ENCODE results near the gene GKN2. TPM values are rescaled to one million over a fixed set of nuclear protein-coding genes. Genes with fewer than 3 reads are reported as not detected.

GKN2 gene
- total and polyA plus RNA-seq, 9 of the 15 experiments (the other 6 are each of a cell fraction or from before 2014, with no cell fraction given): not detected

DNA sequence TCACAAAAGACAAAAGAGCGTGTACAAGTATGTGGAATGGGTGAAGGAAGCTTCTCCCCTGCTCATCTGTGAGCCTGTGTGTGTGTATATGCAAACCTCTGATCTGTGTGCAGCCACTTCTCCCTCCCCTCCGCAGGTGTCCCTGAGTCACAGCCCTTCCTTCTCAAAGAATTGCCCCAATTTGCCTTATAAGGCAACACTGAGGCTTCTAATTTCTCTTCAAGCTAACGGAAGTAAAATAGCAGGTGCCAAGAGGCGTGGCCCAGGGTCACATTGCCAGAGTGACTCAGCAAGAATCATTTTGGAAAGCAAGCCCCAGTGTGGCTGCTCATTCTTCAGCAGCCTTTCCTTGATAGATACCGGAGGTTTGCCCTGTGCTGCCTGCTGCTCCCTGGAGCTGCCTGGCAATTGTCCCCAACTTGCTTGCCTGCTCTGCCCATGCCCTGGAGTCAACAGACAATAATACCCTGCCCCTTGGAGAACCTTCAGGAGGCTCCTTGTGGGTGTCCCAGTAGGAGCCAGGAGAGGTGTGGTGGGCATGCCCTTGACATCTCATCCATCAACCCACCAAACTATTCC is 44.2 kb downstream of the GKN2 start (continued):
- TF ChIP-seq MECOM (CRISPR knock-in tag; IDR thresholded peaks at IDR 0.05) (no peak), KHSRP (IDR thresholded peaks at IDR 0.05) (no peak), ELF2 (CRISPR knock-in tag; IDR thresholded peaks at IDR 0.05) (no peak), NRF1 (conservative IDR thresholded peaks at IDR 0.05 in 1 of 2, IDR thresholded peaks at IDR 0.05 in 1 of 2) (peak; percentile 47 to 60; a peak in 3 of 4 replicates), PRMT5 (CRISPR knock-in tag; IDR thresholded peaks at IDR 0.05) (no peak), USF2 (CRISPR knock-in tag; IDR thresholded peaks at IDR 0.05) (no peak), SMAD1 (IDR thresholded peaks at IDR 0.05; ENCODE audit: low read depth, low read length, partially characterized antibody) (no peak), TAF15 (IDR thresholded peaks at IDR 0.05; ENCODE audit: low read depth, low read length) (no peak), HMGN3 (IDR thresholded peaks at IDR 0.05; ENCODE audit: borderline replicate concordance, extremely low read depth, insufficient read length, low read depth, low read length) (no peak), TCFL5 (CRISPR knock-in tag; conservative IDR thresholded peaks at IDR 0.05) (no peak), ZNF282 (CRISPR knock-in tag; IDR thresholded peaks at IDR 0.05) (no peak), KDM4B (IDR thresholded peaks at IDR 0.05; ENCODE audit: borderline replicate concordance in 2 of 2, low read depth in 1 of 2) (no peak), ELF1 (tag; IDR thresholded peaks at IDR 0.05) (peak; percentile 73)
- TF ChIP-seq, protein P1, sequence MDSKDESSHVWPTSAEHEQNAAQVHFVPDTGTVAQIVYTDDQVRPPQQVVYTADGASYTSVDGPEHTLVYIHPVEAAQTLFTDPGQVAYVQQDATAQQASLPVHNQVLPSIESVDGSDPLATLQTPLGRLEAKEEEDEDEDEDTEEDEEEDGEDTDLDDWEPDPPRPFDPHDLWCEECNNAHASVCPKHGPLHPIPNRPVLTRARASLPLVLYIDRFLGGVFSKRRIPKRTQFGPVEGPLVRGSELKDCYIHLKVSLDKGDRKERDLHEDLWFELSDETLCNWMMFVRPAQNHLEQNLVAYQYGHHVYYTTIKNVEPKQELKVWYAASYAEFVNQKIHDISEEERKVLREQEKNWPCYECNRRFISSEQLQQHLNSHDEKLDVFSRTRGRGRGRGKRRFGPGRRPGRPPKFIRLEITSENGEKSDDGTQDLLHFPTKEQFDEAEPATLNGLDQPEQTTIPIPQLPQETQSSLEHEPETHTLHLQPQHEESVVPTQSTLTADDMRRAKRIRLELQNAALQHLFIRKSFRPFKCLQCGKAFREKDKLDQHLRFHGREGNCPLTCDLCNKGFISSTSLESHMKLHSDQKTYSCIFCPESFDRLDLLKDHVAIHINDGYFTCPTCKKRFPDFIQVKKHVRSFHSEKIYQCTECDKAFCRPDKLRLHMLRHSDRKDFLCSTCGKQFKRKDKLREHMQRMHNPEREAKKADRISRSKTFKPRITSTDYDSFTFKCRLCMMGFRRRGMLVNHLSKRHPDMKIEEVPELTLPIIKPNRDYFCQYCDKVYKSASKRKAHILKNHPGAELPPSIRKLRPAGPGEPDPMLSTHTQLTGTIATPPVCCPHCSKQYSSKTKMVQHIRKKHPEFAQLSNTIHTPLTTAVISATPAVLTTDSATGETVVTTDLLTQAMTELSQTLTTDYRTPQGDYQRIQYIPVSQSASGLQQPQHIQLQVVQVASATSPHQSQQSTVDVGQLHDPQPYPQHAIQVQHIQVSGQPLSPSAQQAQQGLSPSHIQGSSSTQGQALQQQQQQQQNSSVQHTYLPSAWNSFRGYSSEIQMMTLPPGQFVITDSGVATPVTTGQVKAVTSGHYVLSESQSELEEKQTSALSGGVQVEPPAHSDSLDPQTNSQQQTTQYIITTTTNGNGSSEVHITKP (IDR thresholded peaks at IDR 0.05; ENCODE audit: partially characterized antibody): no peak
- TF ChIP-seq, protein P2, sequence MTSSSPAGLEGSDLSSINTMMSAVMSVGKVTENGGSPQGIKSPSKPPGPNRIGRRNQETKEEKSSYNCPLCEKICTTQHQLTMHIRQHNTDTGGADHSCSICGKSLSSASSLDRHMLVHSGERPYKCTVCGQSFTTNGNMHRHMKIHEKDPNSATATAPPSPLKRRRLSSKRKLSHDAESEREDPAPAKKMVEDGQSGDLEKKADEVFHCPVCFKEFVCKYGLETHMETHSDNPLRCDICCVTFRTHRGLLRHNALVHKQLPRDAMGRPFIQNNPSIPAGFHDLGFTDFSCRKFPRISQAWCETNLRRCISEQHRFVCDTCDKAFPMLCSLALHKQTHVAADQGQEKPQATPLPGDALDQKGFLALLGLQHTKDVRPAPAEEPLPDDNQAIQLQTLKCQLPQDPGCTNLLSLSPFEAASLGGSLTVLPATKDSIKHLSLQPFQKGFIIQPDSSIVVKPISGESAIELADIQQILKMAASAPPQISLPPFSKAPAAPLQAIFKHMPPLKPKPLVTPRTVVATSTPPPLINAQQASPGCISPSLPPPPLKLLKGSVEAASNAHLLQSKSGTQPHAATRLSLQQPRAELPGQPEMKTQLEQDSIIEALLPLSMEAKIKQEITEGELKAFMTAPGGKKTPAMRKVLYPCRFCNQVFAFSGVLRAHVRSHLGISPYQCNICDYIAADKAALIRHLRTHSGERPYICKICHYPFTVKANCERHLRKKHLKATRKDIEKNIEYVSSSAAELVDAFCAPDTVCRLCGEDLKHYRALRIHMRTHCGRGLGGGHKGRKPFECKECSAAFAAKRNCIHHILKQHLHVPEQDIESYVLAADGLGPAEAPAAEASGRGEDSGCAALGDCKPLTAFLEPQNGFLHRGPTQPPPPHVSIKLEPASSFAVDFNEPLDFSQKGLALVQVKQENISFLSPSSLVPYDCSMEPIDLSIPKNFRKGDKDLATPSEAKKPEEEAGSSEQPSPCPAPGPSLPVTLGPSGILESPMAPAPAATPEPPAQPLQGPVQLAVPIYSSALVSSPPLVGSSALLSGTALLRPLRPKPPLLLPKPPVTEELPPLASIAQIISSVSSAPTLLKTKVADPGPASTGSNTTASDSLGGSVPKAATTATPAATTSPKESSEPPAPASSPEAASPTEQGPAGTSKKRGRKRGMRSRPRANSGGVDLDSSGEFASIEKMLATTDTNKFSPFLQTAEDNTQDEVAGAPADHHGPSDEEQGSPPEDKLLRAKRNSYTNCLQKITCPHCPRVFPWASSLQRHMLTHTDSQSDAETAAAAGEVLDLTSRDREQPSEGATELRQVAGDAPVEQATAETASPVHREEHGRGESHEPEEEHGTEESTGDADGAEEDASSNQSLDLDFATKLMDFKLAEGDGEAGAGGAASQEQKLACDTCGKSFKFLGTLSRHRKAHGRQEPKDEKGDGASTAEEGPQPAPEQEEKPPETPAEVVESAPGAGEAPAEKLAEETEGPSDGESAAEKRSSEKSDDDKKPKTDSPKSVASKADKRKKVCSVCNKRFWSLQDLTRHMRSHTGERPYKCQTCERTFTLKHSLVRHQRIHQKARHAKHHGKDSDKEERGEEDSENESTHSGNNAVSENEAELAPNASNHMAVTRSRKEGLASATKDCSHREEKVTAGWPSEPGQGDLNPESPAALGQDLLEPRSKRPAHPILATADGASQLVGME (CRISPR knock-in tag; IDR thresholded peaks at IDR 0.05): no peak
- TF ChIP-seq, protein P3, sequence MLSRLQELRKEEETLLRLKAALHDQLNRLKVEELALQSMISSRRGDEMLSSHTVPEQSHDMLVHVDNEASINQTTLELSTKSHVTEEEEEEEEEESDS (CRISPR knock-in tag; IDR thresholded peaks at IDR 0.05): no peak
- TF ChIP-seq, protein P4, sequence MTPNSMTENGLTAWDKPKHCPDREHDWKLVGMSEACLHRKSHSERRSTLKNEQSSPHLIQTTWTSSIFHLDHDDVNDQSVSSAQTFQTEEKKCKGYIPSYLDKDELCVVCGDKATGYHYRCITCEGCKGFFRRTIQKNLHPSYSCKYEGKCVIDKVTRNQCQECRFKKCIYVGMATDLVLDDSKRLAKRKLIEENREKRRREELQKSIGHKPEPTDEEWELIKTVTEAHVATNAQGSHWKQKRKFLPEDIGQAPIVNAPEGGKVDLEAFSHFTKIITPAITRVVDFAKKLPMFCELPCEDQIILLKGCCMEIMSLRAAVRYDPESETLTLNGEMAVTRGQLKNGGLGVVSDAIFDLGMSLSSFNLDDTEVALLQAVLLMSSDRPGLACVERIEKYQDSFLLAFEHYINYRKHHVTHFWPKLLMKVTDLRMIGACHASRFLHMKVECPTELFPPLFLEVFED (CRISPR knock-in tag; conservative IDR thresholded peaks at IDR 0.05): no peak

All from K562 (cell line).